ENCODE results near the gene ZNF292.
"Not testable (repeated sequence)": the region's sequence is repeated elsewhere in the genome, so short reads cannot be mapped to it uniquely, and the experiment has no call there.

The ZNF292 gene

DNA sequence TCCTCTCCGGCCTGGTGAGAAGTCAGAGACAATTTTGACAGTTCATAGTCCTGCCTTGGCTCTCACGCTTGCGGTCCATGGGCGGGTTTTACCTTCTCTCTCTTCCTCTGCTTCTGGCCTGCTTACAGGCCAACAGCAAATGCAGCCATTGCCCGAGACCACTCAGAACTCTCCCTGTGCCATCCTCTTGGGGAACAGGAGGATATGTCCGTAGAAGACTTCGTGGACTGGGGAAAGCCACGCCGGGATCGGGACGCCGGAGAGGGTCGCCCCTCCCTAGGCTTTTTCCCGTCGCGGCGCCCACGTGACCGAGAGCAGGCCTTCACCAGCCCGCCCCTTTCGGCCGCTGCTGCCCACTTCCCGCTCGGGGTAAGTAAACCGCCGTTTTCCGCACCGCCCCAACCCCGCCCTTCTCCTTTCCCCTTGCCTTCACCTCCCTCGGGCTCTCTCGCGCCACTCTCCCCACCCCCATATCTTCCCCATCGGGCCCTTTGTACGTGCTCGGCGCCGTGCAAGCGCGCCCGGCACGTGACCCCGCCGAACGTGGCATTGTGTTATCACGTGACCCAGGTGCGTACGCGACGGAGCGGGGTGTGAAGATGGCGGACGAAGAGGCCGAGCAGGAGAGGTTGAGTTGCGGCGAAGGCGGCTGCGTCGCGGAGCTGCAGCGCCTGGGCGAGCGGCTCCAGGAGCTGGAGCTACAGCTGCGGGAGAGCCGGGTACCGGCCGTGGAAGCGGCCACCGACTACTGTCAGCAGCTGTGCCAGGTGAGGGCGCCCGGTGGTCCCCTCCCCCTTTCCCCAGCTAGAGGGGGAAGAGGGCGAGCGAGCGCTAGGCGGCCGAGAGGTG, at the start of gene ZNF292:
TSS of gene ZNF292 (plus strand) at position 573 of the 849 bp plus-strand sequence. CDS start at position 600, 27 bp downstream.
- peak; percentile 95 for DNase-seq (ENCODE audit: low spot score)

DNA sequence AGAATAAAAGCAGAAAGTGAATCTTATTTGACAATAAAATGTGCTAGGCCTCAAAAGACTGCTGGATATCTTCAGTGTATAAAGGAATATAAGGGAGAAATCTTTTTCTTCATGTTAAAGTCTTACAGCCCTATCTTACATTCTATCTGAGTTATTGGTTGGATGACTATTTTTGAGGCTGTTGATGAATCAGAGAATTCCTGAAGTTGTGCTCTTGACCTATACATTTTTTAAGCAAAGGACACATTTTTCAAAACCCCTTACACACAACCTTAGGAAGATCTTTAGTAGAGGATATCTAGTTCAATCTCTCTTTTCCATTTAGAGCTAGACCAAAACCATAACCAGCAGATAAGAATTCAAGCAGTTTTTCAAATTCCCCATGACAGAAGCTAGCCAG, 49.5 kb upstream of the ZNF292 start:
- no peak for DNase-seq (ENCODE audit: low spot score)

DNA sequence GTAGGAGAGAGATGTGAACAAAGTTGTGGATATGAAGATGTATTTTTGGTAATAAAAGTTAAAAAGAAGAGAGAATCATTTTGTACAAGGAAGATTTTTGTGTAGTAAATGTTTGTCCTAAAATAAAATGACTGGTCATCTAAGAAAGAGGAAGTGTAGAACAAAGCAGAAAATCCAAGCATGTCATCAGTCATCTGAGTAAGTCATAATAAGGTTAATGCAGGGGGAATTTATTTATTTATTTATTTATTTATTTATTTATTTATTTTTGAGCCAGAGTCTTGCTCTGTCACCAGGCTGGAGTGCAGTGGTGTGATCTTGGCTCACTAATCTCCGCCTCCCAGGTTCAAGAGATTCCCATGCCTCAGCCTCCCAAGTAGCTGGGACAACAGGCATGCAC, 44.7 kb upstream of the ZNF292 start:
- DNase-seq (ENCODE audit: low spot score) = no peak

DNA sequence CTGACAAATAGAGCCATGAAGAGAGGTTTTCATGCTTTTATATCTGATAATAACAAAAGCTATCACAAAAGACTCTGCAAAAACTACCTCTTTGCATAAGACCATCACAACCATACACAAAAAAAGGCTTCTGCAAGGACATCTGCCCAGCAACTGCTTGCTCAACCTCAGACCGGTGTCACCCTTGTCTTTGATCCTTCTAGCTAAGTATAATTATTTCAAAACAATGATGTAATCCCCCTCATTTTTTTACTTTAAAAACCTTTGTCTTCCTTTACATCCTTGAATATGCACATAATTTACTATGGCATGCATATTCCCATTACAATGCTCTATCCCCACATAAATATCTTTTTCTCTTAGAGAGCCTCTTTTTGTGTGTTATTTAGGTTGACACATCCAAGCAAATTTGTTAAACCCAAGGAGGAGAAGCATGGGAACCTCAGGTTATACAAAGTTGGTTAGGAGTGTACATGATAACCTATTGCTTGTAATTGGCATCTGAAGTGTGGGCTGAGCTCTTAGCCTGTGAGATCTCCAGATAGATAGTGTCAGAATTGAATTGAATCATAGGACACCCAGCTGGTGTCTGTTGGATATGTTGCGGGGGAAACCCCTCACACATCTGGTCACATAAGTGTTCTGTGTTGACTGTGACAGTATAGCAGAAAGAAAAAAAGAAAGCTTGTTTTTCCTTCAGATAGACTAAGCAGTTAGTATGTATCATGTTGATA, 39.8 kb upstream of the ZNF292 start:
- DNase-seq (ENCODE audit: low spot score) = no peak

DNA sequence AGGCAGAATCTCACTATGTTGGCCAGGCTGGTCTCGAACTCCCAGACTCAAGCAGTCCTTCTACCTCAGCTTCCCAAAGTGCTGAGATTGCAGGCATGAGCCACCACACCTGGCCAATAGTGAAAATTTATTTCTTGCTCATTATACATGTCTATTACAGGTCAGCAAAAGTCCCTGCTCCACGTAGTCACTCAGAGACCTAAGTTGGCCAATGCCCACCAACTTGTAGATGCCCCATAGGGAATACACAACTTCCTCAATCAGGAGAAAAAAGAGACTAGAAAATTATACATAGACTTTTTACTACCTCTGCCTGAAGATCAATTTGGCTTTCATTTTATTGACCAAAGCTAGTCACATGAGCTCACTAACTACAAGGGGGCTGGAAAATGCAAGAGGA, 38.4 kb upstream of the ZNF292 start:
- DNase-seq (ENCODE audit: low spot score) = no peak

DNA sequence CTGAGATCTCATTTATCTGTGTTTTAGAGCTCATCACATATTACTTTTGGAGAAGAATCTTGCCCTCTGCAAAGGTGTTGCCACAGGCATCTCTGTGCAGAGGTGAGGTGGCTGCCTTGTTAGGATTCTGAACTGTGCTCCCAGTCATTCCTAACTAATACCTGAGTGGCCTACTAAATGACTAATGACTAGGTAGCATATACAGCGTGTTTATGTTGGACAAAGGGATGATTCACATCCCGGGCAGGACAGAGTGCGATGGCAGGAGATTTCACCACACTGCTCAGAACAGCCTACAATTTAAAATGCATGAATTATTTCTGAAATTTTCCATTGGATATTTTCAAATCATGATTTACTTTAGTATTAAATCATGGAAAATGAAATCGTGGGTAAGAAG, 37.3 kb upstream of the ZNF292 start:
- no peak for DNase-seq (ENCODE audit: low spot score)

DNA sequence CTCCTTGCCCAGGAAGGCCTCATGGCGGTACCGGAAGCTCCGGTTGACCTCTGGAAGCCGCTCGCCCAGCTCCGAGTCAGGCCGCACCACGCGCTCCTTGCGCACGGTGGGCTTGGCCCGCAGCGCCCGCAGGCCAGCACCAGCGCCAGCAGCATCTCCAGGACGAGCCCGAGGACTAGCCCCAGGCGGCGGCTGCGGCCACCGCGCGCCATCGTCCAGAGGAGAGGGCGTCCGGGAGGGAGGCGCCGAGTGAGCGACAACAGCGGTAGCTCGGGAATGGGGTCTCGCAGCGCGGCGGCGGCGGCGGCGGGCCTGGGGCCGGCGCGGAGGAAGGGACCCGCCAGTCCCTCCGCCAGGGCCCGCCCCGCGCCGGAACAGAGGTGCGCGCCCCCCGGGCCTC, 32.9 kb upstream of the ZNF292 start:
- DNase-seq (ENCODE audit: low spot score) = no peak

DNA sequence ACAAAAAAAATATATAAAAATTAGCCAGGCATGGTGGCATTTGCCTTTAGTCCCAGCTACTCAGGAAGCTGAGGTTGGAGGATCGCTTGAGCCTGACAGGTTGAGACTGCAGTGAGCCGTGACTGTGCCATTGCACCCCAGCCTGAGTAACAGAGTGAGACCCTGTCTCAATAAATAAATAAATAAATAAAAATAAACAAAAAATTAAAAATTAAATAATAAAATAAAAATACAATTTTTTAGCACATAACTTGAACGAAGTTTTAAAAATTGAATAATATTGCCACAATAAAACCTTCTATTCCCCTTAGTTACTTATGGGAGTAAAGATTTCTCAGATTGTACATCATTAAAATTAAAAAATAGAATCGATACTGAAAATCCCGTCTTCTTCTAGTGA, 31.3 kb upstream of the ZNF292 start:
- no peak for DNase-seq (ENCODE audit: low spot score)

DNA sequence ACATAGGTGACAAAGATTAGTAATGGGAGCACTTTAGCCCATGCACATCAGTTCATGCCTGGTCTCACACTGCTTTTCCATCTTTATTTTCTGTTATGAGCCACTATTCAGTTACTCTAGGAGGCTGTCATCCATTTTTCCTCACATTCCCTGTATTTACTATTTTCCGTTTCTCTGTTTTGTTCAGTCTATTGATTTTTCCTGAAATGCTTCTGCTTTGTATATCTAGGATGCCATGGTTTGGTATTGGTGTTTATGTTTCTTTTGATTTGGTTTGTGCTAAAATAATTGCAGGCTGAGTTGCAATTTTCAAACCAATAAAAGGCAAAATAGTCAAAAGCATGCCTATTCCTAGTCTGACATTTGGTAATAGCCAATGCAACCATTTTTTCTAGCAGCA, 28.9 kb upstream of the ZNF292 start:
- no peak for DNase-seq (ENCODE audit: low spot score)

DNA sequence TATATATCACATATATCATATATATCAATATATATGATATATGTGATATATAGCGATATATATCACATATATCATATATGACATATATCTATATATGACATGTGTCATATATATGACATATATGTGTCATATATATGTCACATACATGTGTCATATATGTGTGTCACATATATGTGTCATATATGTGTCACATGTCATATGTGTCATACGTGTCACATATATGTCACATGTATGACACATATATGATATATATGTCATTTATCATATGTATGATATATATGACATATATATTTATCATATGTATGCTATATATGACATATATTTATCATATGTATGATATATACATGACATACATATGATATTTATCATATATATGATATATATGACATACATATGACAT, 27.6 kb upstream of the ZNF292 start:
- DNase-seq (ENCODE audit: low spot score) = no peak

DNA sequence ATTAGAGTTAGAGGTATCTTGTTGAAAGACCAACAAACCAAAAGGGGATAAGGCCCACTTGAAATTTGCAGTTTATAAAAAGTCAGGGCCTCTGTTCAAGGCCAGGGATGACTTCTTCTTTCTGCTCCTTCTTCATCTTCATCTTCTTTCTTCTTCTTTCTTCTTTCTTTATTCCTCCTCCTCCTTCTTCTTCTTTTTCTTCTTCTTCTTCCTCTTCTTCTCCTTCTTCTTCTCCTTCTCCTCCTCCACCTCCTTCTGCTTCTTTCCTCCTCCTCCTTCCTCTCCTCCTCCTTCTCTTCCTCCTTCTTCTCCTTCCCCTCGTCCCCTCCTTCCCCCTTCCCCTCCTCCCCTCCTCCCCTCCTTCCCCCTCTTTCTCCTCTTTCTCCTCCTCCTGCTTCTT, 18.4 kb upstream of the ZNF292 start:
- no peak for DNase-seq (ENCODE audit: low spot score)

DNA sequence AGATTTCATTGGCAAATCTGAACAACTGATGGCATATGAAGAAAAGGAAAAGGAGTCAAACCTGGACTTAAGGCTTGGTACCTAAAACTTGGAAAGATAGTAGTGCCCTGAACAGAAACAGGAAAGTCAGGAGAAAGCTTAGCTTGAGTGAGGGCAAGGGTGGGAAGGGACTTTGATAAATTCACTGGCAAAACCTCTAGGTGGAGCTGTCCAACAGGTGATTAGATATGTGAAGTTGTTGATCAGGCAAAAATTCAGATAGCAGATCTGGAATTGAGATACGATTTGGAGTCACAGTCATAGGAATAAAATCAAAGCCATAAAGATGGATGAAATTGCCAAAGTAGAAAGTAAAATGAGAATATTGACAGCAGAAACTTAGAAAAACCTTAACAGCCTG, 16.1 kb upstream of the ZNF292 start:
- DNase-seq (ENCODE audit: low spot score) = peak; percentile 72

DNA sequence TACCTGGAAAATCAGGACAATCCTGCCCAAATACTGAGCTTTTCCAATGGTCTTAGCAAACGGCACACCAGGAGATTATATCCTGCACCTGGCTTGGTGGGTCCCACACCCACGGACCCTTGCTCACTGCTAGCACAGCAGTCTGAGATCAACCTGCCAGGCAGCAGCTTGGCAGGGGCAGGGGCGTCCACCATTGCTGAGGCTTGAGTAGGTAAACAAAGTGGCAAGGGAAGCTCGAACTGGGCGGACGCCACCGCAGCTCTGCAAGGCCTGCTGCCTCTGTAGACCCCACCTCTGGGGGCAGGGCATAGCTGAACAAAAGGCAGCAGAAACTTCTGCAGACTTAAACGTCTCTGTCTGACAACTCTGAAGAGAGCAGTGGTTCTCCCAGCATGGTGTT, 15.4 kb upstream of the ZNF292 start:
- not testable (repeated sequence) for DNase-seq (ENCODE audit: low spot score)

DNA sequence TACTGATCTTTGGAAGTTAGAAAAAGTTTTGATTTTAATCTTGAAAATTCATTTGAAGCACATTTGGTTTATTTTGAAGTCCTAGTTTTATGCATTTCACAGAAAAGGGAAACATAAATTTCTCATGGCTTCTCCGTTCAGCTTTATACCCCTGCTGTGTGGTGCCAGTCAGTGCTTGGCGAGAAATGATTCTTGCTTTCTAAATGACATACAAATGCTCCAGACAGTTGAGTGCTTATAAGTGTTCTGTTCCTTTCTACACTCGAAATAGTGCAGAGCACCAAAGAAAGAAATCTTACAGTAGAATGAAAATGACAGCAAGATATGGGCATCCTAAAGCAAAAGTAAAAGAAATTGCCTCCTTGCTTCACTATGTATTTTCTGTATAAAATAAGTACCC, 9.0 kb upstream of the ZNF292 start:
- no peak for DNase-seq (ENCODE audit: low spot score)

DNA sequence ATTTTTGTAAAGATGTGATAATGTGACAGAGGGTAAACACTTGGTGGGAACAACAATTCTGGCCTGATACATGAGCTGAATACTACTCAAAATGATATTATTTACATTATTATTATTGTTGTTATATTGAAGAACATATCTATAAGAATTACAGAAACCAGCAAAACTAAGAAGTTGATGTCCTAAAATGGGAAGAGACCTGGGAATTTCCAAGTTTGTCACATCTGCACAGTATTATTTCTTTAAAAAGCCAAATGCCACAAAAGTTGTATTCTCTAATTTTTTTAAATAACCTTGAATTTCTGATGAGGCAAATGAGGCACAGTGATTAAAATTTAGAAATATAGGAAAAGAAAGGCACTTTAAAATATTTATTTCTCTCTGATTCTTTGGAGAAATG, 5.0 kb upstream of the ZNF292 start:
- DNase-seq (ENCODE audit: low spot score) = no peak

DNA sequence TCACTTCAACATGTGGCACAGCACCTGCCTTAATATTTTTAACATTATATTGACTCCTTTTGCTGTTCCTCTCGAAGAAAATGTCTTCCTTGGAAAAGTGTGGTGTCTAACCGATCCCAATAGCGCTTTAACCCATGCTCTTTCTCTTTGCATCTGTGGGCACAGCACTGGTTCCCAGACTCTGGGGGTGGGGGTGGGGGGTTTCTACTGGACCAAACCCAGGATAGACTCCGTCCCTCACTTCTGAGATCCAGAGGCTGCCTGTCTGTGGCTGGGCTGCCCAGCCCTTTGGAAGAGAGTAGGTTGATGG, 3.9 kb upstream of the ZNF292 start:
- no peak for DNase-seq (ENCODE audit: low spot score)

DNA sequence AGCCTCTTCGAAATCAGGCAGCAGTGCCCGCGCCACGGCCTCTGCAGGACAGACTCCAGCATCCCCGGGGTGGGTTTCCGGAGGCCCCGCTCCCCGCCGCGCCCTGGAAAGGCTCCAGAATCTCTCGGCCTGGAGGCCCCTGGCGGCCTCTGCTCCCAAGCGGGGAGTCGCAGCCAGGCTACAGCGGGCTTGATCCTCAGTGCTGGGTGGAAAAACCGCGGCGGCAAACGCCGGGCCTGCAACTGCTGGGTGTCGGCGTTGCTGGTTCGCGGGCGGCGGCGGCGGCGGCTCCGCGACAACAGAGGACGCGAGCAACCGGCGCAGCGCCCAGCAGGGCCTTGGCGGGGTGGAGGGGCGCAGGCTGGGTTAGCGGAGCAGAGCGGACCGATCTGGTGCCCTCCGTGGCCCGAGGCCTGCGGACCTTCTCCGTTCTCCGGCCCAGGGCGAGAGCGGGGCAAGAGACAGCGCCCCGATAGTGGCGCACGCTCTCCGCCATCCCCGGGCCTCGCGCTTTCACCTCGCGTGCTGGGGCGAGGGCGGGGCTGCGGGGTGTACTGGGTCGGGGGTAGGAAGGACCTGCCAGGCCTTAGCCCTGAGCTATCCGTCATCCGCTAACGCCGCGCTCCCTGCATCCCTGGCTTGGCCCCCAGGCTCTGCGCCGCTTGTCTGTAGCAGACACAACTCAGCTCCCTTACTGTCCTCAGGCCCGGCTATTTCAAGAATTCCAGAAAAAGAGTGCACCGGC, 3.4 kb upstream of the ZNF292 start:
- peak; percentile 61 for DNase-seq (ENCODE audit: low spot score)

DNA sequence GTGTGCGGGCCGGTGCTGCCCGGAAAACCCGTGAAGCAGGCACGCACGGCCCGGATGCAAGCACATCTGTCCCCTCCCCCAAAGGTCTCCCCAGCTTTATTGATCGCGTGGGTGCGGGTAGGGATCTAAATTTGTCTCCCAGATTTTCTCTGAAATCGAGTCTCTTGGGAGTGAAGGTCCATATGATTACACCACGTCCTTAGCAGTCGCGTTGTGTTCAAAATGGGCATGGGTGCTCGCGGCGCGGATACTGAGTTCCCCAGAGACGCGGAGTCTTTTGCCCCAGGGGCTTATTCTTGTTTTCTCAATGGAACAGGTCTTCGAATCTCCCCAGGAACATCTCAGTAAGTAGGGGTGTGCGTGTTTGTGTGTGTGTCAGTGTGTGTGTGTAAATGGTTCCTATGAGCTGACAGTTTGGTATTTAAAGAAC, 2.8 kb upstream of the ZNF292 start:
- peak; percentile 9 for DNase-seq (ENCODE audit: low spot score)

DNA sequence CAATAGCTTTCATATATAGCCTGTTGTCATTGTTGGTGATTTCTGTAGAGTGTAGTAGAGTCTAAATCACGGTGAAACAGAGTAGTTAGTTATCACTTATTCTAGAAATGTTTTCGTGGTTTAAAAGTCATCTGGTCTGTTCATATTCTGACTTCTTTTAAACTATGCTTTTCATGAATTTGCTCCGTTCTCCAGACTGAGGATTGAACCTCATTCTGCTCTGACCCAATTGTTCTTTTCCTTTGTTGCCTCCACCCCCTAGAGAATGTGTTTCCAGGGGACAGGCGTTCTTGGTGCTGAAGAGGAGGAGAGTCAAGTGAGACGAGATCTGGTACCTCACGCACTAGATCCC, 748 bp upstream of the ZNF292 start:
- DNase-seq (ENCODE audit: low spot score) = no peak

DNA sequence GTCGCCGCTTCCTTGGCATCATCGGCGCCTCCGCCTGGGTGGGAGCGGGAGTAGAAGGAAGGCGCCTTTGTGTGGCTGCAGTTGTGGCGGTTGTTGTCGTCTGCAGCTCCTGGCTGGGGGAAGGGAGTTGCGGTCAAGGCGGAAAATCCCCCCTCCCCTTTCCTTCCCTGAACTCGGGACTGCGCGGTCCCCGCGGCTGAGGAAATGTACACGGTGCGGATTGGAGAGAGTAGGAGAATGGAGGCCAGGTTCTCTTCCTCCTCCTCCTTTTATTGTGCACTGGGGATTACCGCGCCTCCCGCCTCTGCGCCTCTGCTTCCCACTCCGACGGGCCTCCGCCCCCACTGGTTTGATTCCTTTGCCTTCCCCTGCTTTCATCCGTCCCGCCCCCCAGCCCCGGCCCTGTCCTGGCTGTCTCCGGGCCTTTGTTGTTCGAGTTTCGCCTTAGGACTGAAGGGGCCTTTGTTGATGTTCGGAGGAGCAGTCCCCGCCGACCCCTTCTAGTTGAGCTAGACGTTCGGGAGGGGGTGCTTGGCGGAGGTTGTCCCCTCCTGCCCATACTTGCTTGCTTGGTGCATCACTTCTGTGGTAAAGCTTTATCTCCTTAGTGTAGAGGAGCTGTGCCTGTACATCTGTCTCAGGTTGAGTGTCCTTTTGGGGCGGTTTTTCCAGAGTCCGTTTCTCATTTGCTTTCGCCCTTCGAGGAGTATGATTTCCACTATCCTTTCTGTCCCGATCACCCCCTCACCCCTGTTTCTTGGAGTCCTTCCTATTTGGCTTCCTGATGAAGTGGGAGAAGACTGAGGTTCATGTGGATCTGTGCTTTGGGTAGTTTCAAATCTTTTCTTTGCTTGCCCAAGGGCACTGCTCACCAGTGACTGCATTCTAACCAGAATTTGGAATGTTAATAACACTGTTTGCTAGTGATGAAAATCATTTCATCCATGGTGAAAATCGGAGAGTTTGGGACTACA, 764 bp downstream of the ZNF292 start:
- DNase-seq (ENCODE audit: low spot score) = peak; percentile 43

DNA sequence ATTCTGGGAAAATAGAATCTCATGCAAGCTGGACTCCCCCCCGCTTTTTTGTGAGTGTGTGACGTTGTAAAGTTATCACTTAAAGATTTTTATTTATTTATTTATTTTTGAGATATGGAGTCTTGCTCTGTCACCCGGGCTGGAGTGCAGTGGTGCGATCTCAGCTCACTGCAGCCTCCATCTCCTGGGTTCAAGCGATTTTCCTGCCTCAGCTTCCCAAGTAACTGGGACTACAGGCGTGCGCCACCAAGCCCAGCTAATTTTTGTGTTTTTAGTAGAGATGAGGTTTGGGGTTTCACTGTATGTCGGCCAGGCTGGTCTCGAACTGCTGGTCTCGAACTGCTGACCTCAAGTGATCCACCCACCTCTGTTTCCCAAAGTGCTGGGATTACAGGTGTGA, 2.2 kb downstream of the ZNF292 start:
- DNase-seq (ENCODE audit: low spot score) = not testable (repeated sequence)

DNA sequence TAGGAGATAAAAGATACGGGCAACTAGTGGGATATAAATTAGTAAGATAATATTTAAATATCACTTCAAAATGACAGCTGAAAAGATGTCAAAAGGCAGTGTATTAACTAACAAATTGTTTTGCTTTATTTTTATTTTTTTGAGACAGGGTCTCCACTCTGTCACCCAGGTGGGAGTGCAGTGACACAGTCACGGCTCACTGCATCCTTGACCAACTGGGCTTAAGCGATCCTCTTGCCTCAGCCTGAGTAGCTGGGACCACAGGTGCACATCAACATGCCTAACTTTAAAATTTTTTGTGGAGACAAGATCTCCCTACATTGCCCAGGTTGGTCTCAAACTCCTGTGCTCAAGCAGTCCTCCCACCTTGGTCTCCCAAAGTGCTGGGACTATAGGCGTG, 5.9 kb downstream of the ZNF292 start:
- no peak for DNase-seq (ENCODE audit: low spot score)
